Measurements from ENCODE around the gene COL9A3.
A peak's percentile ranks its signal among the peaks of the same experiment; 100 is the strongest.

Gene COL9A3

GRCh38 chr20:62816884-62817873 lies at the start of gene COL9A3:
Gene COL9A3 (plus strand): TSS chr20:62817050. CDS start chr20:62817065, 15 bp downstream.
- no peak for DNase-seq

- no peak for DNase-seq
Measured at GRCh38 chr20:62768234-62768546, 48.7 kb upstream of the COL9A3 start.

GRCh38 chr20:62768551-62769287 lies 48.1 kb upstream of the COL9A3 start:
- no peak for DNase-seq

- DNase-seq = no peak
Measured at GRCh38 chr20:62769346-62770071, 47.3 kb upstream of the COL9A3 start.

- no peak for DNase-seq
Measured at GRCh38 chr20:62770111-62770910, 46.5 kb upstream of the COL9A3 start.

- DNase-seq = no peak
Measured at GRCh38 chr20:62770916-62771315, 45.9 kb upstream of the COL9A3 start.

- DNase-seq = no peak
Measured at GRCh38 chr20:62771396-62772102, 45.3 kb upstream of the COL9A3 start.

- DNase-seq = no peak
Measured at GRCh38 chr20:62772103-62772611, 44.7 kb upstream of the COL9A3 start.

- DNase-seq = no peak
Measured at GRCh38 chr20:62772619-62772989, 44.2 kb upstream of the COL9A3 start.

- DNase-seq = no peak
Measured at GRCh38 chr20:62772990-62773844, 43.6 kb upstream of the COL9A3 start.

GRCh38 chr20:62773845-62774714 lies 42.8 kb upstream of the COL9A3 start:
- DNase-seq = no peak

- DNase-seq = no peak
Measured at GRCh38 chr20:62774762-62775161, 42.1 kb upstream of the COL9A3 start.

GRCh38 chr20:62775206-62775605 lies 41.6 kb upstream of the COL9A3 start:
- no peak for DNase-seq

GRCh38 chr20:62776035-62776691 lies 40.7 kb upstream of the COL9A3 start:
- no peak for DNase-seq

GRCh38 chr20:62776692-62777527 lies 39.9 kb upstream of the COL9A3 start:
- peak; percentile 52 for DNase-seq

- DNase-seq = no peak
Measured at GRCh38 chr20:62777528-62777830, 39.4 kb upstream of the COL9A3 start.

GRCh38 chr20:62778058-62778457 lies 38.8 kb upstream of the COL9A3 start:
- no peak for DNase-seq
